Endodermal cell (in vitro differentiated cells): ENCODE data around the gene SMURF2. TPM values are rescaled to one million over a fixed set of nuclear protein-coding genes. Genes with fewer than 3 reads are reported as not detected.

Experiments
- DNase-seq: peaks from one replicate; pipeline ENCODE4 v3.0.0-alpha.2; 2017
- H3K27ac ChIP-seq: 2 replicates; pipeline ENCODE4 v1.5.1; 2013; ENCODE audit warnings: mild to moderate bottlenecking, low read depth, low read length, moderate library complexity
- H3K27me3 ChIP-seq: 2 replicates; pipeline ENCODE4 v1.6.1; 2013; ENCODE audit warnings: mild to moderate bottlenecking, low read length, moderate library complexity; ENCODE audit not compliant: insufficient read depth, control insufficient read depth, poor library complexity, severe bottlenecking
- H3K36me3 ChIP-seq: 2 replicates; pipeline ENCODE4 v1.7.0; 2013; ENCODE audit warnings: mild to moderate bottlenecking, low read length, moderate library complexity; ENCODE audit not compliant: control insufficient read depth, insufficient read depth
- H3K4me1 ChIP-seq: one replicate; pipeline ENCODE4 v1.7.0; 2013; ENCODE audit warnings: low read length; ENCODE audit not compliant: control insufficient read depth, insufficient read depth
- H3K4me3 ChIP-seq: 2 replicates; pipeline ENCODE4 v1.5.1; 2013; ENCODE audit warnings: mild to moderate bottlenecking, low read length, moderate library complexity
- H3K9ac ChIP-seq: 2 replicates; pipeline ENCODE4 v1.6.1; 2013; ENCODE audit warnings: mild to moderate bottlenecking, low read length, moderate library complexity; ENCODE audit not compliant: poor library complexity, severe bottlenecking; ENCODE audit errors: extremely low read depth
- H3K9me3 ChIP-seq: 2 replicates; pipeline ENCODE4 v1.6.1; 2013; ENCODE audit warnings: mild to moderate bottlenecking, low read length, moderate library complexity; ENCODE audit not compliant: control insufficient read depth
- H3K27ac Mint-ChIP-seq: 2 replicates; pipeline ENCODE4 v1.8.0; 2020; ENCODE audit warnings: mixed read lengths
- H3K27me3 Mint-ChIP-seq: 2 replicates; pipeline ENCODE4 v1.8.0; 2021; ENCODE audit warnings: mild to moderate bottlenecking, mixed read lengths; ENCODE audit not compliant: insufficient read depth
- H3K36me3 Mint-ChIP-seq: 2 replicates; pipeline ENCODE4 v1.8.0; 2020; ENCODE audit warnings: low read depth, mixed read lengths
- H3K4me1 Mint-ChIP-seq: 2 replicates; pipeline ENCODE4 v1.8.0; 2020; ENCODE audit warnings: mixed read lengths
- H3K4me3 Mint-ChIP-seq: 2 replicates; pipeline ENCODE4 v1.8.0; 2020; ENCODE audit warnings: mild to moderate bottlenecking, moderate library complexity, mixed read lengths
- H3K9me3 Mint-ChIP-seq: 2 replicates; pipeline ENCODE4 v1.8.0; 2020; ENCODE audit warnings: mild to moderate bottlenecking, mixed read lengths
- CTCF ChIP-seq: fragments of 200-600 bp; sonication (generic); conservative IDR thresholded peaks from 2 replicates; pipeline ENCODE4 v1.5.0; 2021; ENCODE audit warnings: antibody characterized with exemption, mild to moderate bottlenecking
- WGBS, 2 experiments: methylation state at CpG; one replicate each; pipeline versions ENCODE4 v1.1.5 to v1.1.7; 2013; ENCODE audit warnings: missing lambda C conversion rate in 2 of 2, mixed read lengths in 1 of 2; ENCODE audit not compliant: insufficient coverage in 1 of 2, insufficient read length in 1 of 2; 5-methylcytosine and 5-hydroxymethylcytosine counted together
- total RNA-seq, 2 donors: library from RNA; stranded (reverse); fragmentation: NEBNext Ultra II Directional in 1 of 2; extraction: Animal tissue kit (Norgen Biotek cat#: 25700) in 1 of 2; gene quantifications; 2 replicates in 1 of 2; 3 replicates in 1 of 2; pipeline ENCODE4 v1.2.1, GENCODE V29; 2021

The SMURF2 gene
- total RNA-seq, 2 donors from 2014 or later = 33.6 to 34.1 TPM

DNA sequence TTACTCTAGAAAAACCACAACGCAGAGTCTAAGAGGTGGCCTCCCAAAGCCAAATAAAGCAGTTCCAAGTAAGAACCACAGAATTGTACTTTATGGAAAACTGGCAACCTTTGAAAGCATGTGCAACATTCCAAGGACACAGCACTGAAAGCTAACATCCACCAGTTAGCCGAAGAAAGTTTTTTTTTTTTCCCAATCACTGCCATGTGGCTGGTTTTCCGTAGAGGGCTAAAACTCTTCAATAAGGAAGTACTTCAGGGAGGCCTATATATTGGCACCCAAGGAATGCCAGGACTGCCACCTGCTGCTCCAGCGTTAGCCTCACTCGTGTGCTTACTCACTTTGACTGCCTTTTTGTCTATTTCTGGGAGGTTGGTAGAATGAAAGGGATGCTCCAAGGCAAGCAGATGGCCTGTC lies 130.1 kb downstream of the SMURF2 start:
- Histone ChIP-seq H3K4me3 (no peak overlapping the region), H3K4me1 (no peaks in the 10 kb centered on the region), H3K27ac (no peak overlapping the region), H3K9me3 (no peaks in the 10 kb centered on the region), H3K36me3 (peaks cover 99% of the 10 kb centered on the region), H3K27me3 (no peaks in the 10 kb centered on the region), H3K9ac (no peak overlapping the region)
- Mint-ChIP-seq H3K27me3 (no peaks in the 10 kb centered on the region), H3K9me3 (no peaks in the 10 kb centered on the region), H3K36me3 (peaks cover 80% of the 10 kb centered on the region), H3K4me1 (no peaks in the 10 kb centered on the region), H3K27ac (no peak overlapping the region), H3K4me3 (no peak overlapping the region)
- no peak for TF ChIP-seq CTCF
- 97 to 100% methylated on average over 3 to 5 of the region's 5 CpGs for WGBS, 2 experiments
- DNase-seq = no peak

- H3K4me1 Mint-ChIP-seq = no peaks in the 10 kb centered on the region
- H3K27me3 Mint-ChIP-seq = no peaks in the 10 kb centered on the region
- no peak for TF ChIP-seq CTCF
- H3K27ac Mint-ChIP-seq = no peak overlapping the region
- H3K9ac ChIP-seq = no peak overlapping the region
- H3K4me3 ChIP-seq = no peak overlapping the region
- 95 to 96% methylated on average over 4 to 5 of the region's 5 CpGs for WGBS, 2 experiments
- no peaks in the 10 kb centered on the region for H3K9me3 ChIP-seq
- no peak overlapping the region for H3K27ac ChIP-seq
- H3K4me1 ChIP-seq = no peaks in the 10 kb centered on the region
- H3K36me3 ChIP-seq = peaks cover 98% of the 10 kb centered on the region
- no peak overlapping the region for H3K4me3 Mint-ChIP-seq
- DNase-seq = no peak
- peaks cover 81% of the 10 kb centered on the region for H3K36me3 Mint-ChIP-seq
- H3K9me3 Mint-ChIP-seq = no peaks in the 10 kb centered on the region
- no peaks in the 10 kb centered on the region for H3K27me3 ChIP-seq
These were observed 132.9 kb downstream of the SMURF2 start for GRCh38 chr17:64529221-64529620.

DNA sequence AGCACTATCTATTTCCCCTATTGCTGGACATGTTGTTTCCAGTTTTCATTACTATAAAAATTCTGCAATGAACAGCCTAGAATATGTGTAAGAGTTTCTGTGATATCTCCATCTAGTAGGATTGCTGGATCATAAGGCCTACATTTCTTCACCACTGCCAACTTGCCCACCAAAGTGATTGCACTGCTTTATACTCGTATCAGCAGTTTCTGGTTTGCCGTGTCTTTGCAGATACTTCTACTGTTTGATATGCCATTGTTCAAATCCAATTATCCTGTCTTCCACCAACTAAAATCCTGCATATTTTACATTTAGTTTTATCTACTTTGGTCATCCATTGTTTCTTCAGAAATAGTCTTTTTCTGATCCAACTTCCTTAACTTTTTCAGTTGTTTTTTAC lies 134.2 kb downstream of the SMURF2 start:
- H3K27ac ChIP-seq = no peak overlapping the region
- DNase-seq = no peak
- no peaks in the 10 kb centered on the region for H3K9me3 ChIP-seq
- Mint-ChIP-seq H3K27me3 (no peaks in the 10 kb centered on the region), H3K27ac (peak overlapping the region; percentile 42), H3K4me1 (no peaks in the 10 kb centered on the region), H3K36me3 (peaks cover 80% of the 10 kb centered on the region), H3K4me3 (no peak overlapping the region), H3K9me3 (no peaks in the 10 kb centered on the region)
- H3K4me3 ChIP-seq = no peak overlapping the region
- no peaks in the 10 kb centered on the region for H3K4me1 ChIP-seq
- 94 to 100% methylated on average over 2 of the region's 2 CpGs for WGBS, 2 experiments
- no peak for TF ChIP-seq CTCF
- H3K27me3 ChIP-seq = no peaks in the 10 kb centered on the region
- no peak overlapping the region for H3K9ac ChIP-seq
- peaks cover 97% of the 10 kb centered on the region for H3K36me3 ChIP-seq
